ENCODE results near the gene AP3S2. TPM values are rescaled to one million over a fixed set of nuclear protein-coding genes. Genes with fewer than 3 reads are reported as not detected.

Gene AP3S2
- total and polyA plus RNA-seq, 2 experiments from 2014 or later: 9.4 to 93.3 TPM

GRCh38 chr15:89903858-89904130, 10.0 kb upstream of the AP3S2 start:
- H3K4me3 Mint-ChIP-seq: no peak overlapping the region
- H3K27me3 ChIP-seq (ENCODE audit: insufficient read depth): no peaks in the 10 kb centered on the region

More at GRCh38 chr15:89903858-89904130, 10.0 kb upstream of the AP3S2 start:
- Histone ChIP-seq H3K9me2 (ENCODE audit: insufficient read depth) (no peaks in the 10 kb centered on the region), H3K27ac (ENCODE audit: low read depth) (no peak overlapping the region), H3K4me2 (no peak overlapping the region), H3F3A (replicated peaks; ENCODE audit: low read depth) (no peaks in the 10 kb centered on the region), H3K79me2 (replicated peaks; ENCODE audit: insufficient read depth) (no peaks in the 10 kb centered on the region), H4K20me1 (replicated peaks; ENCODE audit: insufficient read depth) (no peaks in the 10 kb centered on the region), H3K4me1 (ENCODE audit: insufficient read depth) (no peaks in the 10 kb centered on the region), H3K36me3 (ENCODE audit: insufficient read depth) (no peaks in the 10 kb centered on the region), H3K4me3 (no peak overlapping the region), H2AFZ (no peak overlapping the region)
- DNase-seq (ENCODE audit: low spot score): no peak
- H3K36me3 Mint-ChIP-seq (ENCODE audit: low read depth): peaks cover 3% of the 10 kb centered on the region; the same call in 1 of the 3 replicates
- H3K27me3 Mint-ChIP-seq (ENCODE audit: insufficient read depth, low read depth, poor library complexity): peaks cover 11% of the 10 kb centered on the region
- H3K9me3 Mint-ChIP-seq: no peaks in the 10 kb centered on the region
- ATAC-seq: no peak
- no peaks in the 10 kb centered on the region; the same call in 2 of the 3 replicates for H3K4me1 Mint-ChIP-seq
- no peak overlapping the region for H3K27ac Mint-ChIP-seq
- TF ChIP-seq EZH2 (IDR thresholded peaks at IDR 0.05; ENCODE audit: low read depth, unreplicated experiment) (no peak), CREB1 (CRISPR knock-in tag; IDR thresholded peaks at IDR 0.05; ENCODE audit: low read depth) (no peak), POLR2AphosphoS5 (IDR thresholded peaks at IDR 0.05; ENCODE audit: low read depth) (no peak), ZNF331 (CRISPR knock-in tag; IDR thresholded peaks at IDR 0.05; ENCODE audit: low read depth) (no peak), EZH2phosphoT487 (IDR thresholded peaks at IDR 0.05; ENCODE audit: unreplicated experiment) (no peak), JUNB (IDR thresholded peaks at IDR 0.05; ENCODE audit: unreplicated experiment) (no peak), STAT1 (IDR thresholded peaks at IDR 0.05; ENCODE audit: unreplicated experiment) (no peak), NANOG (IDR thresholded peaks at IDR 0.05; ENCODE audit: borderline replicate concordance) (no peak), ETS1 (IDR thresholded peaks at IDR 0.05) (no peak), ZNF114 (CRISPR knock-in tag; IDR thresholded peaks at IDR 0.05) (no peak)
- TF ChIP-seq, protein P1, sequence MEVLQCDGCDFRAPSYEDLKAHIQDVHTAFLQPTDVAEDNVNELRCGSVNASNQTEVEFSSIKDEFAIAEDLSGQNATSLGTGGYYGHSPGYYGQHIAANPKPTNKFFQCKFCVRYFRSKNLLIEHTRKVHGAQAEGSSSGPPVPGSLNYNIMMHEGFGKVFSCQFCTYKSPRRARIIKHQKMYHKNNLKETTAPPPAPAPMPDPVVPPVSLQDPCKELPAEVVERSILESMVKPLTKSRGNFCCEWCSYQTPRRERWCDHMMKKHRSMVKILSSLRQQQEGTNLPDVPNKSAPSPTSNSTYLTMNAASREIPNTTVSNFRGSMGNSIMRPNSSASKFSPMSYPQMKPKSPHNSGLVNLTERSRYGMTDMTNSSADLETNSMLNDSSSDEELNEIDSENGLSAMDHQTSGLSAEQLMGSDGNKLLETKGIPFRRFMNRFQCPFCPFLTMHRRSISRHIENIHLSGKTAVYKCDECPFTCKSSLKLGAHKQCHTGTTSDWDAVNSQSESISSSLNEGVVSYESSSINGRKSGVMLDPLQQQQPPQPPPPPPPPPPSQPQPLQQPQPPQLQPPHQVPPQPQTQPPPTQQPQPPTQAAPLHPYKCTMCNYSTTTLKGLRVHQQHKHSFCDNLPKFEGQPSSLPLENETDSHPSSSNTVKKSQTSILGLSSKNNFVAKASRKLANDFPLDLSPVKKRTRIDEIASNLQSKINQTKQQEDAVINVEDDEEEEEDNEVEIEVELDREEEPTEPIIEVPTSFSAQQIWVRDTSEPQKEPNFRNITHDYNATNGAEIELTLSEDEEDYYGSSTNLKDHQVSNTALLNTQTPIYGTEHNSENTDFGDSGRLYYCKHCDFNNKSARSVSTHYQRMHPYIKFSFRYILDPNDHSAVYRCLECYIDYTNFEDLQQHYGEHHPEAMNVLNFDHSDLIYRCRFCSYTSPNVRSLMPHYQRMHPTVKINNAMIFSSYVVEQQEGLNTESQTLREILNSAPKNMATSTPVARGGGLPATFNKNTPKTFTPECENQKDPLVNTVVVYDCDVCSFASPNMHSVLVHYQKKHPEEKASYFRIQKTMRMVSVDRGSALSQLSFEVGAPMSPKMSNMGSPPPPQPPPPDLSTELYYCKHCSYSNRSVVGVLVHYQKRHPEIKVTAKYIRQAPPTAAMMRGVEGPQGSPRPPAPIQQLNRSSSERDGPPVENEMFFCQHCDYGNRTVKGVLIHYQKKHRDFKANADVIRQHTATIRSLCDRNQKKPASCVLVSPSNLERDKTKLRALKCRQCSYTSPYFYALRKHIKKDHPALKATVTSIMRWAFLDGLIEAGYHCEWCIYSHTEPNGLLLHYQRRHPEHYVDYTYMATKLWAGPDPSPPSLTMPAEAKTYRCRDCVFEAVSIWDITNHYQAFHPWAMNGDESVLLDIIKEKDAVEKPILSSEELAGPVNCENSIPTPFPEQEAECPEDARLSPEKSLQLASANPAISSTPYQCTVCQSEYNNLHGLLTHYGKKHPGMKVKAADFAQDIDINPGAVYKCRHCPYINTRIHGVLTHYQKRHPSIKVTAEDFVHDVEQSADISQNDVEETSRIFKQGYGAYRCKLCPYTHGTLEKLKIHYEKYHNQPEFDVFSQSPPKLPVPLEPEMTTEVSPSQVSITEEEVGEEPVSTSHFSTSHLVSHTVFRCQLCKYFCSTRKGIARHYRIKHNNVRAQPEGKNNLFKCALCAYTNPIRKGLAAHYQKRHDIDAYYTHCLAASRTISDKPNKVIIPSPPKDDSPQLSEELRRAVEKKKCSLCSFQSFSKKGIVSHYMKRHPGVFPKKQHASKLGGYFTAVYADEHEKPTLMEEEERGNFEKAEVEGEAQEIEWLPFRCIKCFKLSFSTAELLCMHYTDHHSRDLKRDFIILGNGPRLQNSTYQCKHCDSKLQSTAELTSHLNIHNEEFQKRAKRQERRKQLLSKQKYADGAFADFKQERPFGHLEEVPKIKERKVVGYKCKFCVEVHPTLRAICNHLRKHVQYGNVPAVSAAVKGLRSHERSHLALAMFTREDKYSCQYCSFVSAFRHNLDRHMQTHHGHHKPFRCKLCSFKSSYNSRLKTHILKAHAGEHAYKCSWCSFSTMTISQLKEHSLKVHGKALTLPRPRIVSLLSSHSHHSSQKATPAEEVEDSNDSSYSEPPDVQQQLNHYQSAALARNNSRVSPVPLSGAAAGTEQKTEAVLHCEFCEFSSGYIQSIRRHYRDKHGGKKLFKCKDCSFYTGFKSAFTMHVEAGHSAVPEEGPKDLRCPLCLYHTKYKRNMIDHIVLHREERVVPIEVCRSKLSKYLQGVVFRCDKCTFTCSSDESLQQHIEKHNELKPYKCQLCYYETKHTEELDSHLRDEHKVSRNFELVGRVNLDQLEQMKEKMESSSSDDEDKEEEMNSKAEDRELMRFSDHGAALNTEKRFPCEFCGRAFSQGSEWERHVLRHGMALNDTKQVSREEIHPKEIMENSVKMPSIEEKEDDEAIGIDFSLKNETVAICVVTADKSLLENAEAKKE (CRISPR knock-in tag; IDR thresholded peaks at IDR 0.05): no peak
- TF ChIP-seq, protein P2, sequence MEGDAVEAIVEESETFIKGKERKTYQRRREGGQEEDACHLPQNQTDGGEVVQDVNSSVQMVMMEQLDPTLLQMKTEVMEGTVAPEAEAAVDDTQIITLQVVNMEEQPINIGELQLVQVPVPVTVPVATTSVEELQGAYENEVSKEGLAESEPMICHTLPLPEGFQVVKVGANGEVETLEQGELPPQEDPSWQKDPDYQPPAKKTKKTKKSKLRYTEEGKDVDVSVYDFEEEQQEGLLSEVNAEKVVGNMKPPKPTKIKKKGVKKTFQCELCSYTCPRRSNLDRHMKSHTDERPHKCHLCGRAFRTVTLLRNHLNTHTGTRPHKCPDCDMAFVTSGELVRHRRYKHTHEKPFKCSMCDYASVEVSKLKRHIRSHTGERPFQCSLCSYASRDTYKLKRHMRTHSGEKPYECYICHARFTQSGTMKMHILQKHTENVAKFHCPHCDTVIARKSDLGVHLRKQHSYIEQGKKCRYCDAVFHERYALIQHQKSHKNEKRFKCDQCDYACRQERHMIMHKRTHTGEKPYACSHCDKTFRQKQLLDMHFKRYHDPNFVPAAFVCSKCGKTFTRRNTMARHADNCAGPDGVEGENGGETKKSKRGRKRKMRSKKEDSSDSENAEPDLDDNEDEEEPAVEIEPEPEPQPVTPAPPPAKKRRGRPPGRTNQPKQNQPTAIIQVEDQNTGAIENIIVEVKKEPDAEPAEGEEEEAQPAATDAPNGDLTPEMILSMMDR (conservative IDR thresholded peaks at IDR 0.05; ENCODE audit: low read depth in 2 of 2): no peak
- TF ChIP-seq, protein P3, sequence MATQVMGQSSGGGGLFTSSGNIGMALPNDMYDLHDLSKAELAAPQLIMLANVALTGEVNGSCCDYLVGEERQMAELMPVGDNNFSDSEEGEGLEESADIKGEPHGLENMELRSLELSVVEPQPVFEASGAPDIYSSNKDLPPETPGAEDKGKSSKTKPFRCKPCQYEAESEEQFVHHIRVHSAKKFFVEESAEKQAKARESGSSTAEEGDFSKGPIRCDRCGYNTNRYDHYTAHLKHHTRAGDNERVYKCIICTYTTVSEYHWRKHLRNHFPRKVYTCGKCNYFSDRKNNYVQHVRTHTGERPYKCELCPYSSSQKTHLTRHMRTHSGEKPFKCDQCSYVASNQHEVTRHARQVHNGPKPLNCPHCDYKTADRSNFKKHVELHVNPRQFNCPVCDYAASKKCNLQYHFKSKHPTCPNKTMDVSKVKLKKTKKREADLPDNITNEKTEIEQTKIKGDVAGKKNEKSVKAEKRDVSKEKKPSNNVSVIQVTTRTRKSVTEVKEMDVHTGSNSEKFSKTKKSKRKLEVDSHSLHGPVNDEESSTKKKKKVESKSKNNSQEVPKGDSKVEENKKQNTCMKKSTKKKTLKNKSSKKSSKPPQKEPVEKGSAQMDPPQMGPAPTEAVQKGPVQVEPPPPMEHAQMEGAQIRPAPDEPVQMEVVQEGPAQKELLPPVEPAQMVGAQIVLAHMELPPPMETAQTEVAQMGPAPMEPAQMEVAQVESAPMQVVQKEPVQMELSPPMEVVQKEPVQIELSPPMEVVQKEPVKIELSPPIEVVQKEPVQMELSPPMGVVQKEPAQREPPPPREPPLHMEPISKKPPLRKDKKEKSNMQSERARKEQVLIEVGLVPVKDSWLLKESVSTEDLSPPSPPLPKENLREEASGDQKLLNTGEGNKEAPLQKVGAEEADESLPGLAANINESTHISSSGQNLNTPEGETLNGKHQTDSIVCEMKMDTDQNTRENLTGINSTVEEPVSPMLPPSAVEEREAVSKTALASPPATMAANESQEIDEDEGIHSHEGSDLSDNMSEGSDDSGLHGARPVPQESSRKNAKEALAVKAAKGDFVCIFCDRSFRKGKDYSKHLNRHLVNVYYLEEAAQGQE (IDR thresholded peaks at IDR 0.05; ENCODE audit: unreplicated experiment): no peak

Measured in GM23338 (cell line).